ENCODE results near the gene DISP1.
"Not testable (repeated sequence)": the region's sequence is repeated elsewhere in the genome, so short reads cannot be mapped to it uniquely, and the experiment has no call there.

DISP1 gene

GRCh38 chr1:222798975-222799374 lies 15.9 kb upstream of the DISP1 start:
- DNase-seq, result no peak

GRCh38 chr1:222801067-222801466 lies 13.8 kb upstream of the DISP1 start:
- no peak for DNase-seq

- no peak for DNase-seq
Observed at GRCh38 chr1:222811671-222812070, 3.2 kb upstream of the DISP1 start.

GRCh38 chr1:222813866-222814535 lies 838 bp upstream of the DISP1 start:
- no peak for DNase-seq

- DNase-seq, result no peak
Observed at GRCh38 chr1:222815440-222815765, 564 bp downstream of the DISP1 start.

GRCh38 chr1:222817529-222817928 lies 2.7 kb downstream of the DISP1 start:
- no peak for DNase-seq

- no peak for DNase-seq
Observed at GRCh38 chr1:222818171-222818570, 3.3 kb downstream of the DISP1 start.

- no peak for DNase-seq
Observed at GRCh38 chr1:222820171-222820712, 5.4 kb downstream of the DISP1 start.

- DNase-seq, result no peak
Observed at GRCh38 chr1:222821239-222821638, 6.4 kb downstream of the DISP1 start.

- DNase-seq, result no peak
Observed at GRCh38 chr1:222823695-222824094, 8.9 kb downstream of the DISP1 start.

GRCh38 chr1:222824641-222825040 lies 9.8 kb downstream of the DISP1 start:
- DNase-seq, result no peak

GRCh38 chr1:222828939-222829338 lies 14.1 kb downstream of the DISP1 start:
- DNase-seq, result no peak

GRCh38 chr1:222829868-222830267 lies 15.0 kb downstream of the DISP1 start:
- DNase-seq, result no peak

- no peak for DNase-seq
Observed at GRCh38 chr1:222833356-222833876, 18.6 kb downstream of the DISP1 start.

- no peak for DNase-seq
Observed at GRCh38 chr1:222843469-222844410, 28.9 kb downstream of the DISP1 start.

- DNase-seq, result no peak
Observed at GRCh38 chr1:222844411-222844779, 29.6 kb downstream of the DISP1 start.

- no peak for DNase-seq
Observed at GRCh38 chr1:222845763-222846162, 30.9 kb downstream of the DISP1 start.

GRCh38 chr1:222850550-222850949 lies 35.7 kb downstream of the DISP1 start:
- DNase-seq, result not testable (repeated sequence)

GRCh38 chr1:222852326-222852725 lies 37.5 kb downstream of the DISP1 start:
- DNase-seq, result no peak

- no peak for DNase-seq
Observed at GRCh38 chr1:222861062-222861461, 46.2 kb downstream of the DISP1 start.

All from CD4-positive, alpha-beta T cell treated with Interleukin-17A for 1 hour (primary cell).